ENCODE measurements around the gene DYNC1H1.

DNA sequence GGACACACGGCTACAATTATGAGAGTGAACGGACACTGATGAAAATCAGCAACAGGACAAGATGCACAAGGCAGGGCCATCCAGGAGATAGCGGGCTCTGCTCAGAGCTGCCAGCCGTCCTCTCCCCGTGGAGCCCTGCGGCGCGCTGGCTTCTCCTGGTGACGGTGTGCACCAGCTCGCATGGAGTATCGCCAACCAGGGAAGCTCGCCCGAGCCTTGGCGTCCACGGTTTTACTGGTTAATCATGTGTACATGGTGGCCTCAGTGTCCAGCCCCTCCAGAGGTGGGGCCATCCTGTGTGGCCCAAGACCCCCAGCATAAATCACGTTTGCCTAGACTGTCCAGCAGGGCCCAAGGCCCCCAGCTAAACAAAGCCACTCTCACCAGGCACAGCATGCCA is 31.2 kb upstream of the DYNC1H1 start:
- TF ChIP-seq ZNF629 (tag by site-specific recombination; IDR thresholded peaks at IDR 0.05) = no peak
- TF ChIP-seq IKZF3 (tag by site-specific recombination; IDR thresholded peaks at IDR 0.05) = no peak
- TF ChIP-seq, protein P1, sequence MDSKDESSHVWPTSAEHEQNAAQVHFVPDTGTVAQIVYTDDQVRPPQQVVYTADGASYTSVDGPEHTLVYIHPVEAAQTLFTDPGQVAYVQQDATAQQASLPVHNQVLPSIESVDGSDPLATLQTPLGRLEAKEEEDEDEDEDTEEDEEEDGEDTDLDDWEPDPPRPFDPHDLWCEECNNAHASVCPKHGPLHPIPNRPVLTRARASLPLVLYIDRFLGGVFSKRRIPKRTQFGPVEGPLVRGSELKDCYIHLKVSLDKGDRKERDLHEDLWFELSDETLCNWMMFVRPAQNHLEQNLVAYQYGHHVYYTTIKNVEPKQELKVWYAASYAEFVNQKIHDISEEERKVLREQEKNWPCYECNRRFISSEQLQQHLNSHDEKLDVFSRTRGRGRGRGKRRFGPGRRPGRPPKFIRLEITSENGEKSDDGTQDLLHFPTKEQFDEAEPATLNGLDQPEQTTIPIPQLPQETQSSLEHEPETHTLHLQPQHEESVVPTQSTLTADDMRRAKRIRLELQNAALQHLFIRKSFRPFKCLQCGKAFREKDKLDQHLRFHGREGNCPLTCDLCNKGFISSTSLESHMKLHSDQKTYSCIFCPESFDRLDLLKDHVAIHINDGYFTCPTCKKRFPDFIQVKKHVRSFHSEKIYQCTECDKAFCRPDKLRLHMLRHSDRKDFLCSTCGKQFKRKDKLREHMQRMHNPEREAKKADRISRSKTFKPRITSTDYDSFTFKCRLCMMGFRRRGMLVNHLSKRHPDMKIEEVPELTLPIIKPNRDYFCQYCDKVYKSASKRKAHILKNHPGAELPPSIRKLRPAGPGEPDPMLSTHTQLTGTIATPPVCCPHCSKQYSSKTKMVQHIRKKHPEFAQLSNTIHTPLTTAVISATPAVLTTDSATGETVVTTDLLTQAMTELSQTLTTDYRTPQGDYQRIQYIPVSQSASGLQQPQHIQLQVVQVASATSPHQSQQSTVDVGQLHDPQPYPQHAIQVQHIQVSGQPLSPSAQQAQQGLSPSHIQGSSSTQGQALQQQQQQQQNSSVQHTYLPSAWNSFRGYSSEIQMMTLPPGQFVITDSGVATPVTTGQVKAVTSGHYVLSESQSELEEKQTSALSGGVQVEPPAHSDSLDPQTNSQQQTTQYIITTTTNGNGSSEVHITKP (tag by site-specific recombination; IDR thresholded peaks at IDR 0.05) = no peak
- TF ChIP-seq OSR2 (tag by site-specific recombination; IDR thresholded peaks at IDR 0.05) = no peak
- no peak for TF ChIP-seq ZNF660 (tag by site-specific recombination; IDR thresholded peaks at IDR 0.05)
- TF ChIP-seq, protein P2, sequence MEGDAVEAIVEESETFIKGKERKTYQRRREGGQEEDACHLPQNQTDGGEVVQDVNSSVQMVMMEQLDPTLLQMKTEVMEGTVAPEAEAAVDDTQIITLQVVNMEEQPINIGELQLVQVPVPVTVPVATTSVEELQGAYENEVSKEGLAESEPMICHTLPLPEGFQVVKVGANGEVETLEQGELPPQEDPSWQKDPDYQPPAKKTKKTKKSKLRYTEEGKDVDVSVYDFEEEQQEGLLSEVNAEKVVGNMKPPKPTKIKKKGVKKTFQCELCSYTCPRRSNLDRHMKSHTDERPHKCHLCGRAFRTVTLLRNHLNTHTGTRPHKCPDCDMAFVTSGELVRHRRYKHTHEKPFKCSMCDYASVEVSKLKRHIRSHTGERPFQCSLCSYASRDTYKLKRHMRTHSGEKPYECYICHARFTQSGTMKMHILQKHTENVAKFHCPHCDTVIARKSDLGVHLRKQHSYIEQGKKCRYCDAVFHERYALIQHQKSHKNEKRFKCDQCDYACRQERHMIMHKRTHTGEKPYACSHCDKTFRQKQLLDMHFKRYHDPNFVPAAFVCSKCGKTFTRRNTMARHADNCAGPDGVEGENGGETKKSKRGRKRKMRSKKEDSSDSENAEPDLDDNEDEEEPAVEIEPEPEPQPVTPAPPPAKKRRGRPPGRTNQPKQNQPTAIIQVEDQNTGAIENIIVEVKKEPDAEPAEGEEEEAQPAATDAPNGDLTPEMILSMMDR (tag by site-specific recombination; IDR thresholded peaks at IDR 0.05) = no peak
- no peak for TF ChIP-seq ZBTB49 (tag by site-specific recombination; IDR thresholded peaks at IDR 0.05; ENCODE audit: low read depth)
- no peak for TF ChIP-seq SCRT1 (tag by site-specific recombination; IDR thresholded peaks at IDR 0.05; ENCODE audit: borderline replicate concordance)
- no peak for TF ChIP-seq ZNF639 (tag by site-specific recombination; IDR thresholded peaks at IDR 0.05)
- TF ChIP-seq ZFP41 (tag by site-specific recombination; IDR thresholded peaks at IDR 0.05; ENCODE audit: borderline replicate concordance) = no peak
- TF ChIP-seq ZBTB1 (tag by site-specific recombination; IDR thresholded peaks at IDR 0.05) = no peak
- TF ChIP-seq YY1 (tag by site-specific recombination; IDR thresholded peaks at IDR 0.05) = no peak
- TF ChIP-seq ZNF670 (tag by site-specific recombination; IDR thresholded peaks at IDR 0.05; ENCODE audit: low read depth) = no peak
- no peak for TF ChIP-seq ZNF133 (tag by site-specific recombination; IDR thresholded peaks at IDR 0.05)
